Kidney epithelial cell (primary cell): ENCODE results near the gene SLC25A30. TPM values are rescaled to one million over a fixed set of nuclear protein-coding genes. Genes with fewer than 3 reads are reported as not detected.

Source experiments
- DNase-seq: peaks from one replicate; pipeline ENCODE4 v3.0.0-alpha.2; 2010; ENCODE audit warnings: low read depth
- H3K27me3 ChIP-seq: 2 replicates; pipeline ENCODE4 v1.6.0; 2011; ENCODE audit warnings: low read length; ENCODE audit not compliant: control insufficient read depth, insufficient read depth
- H3K36me3 ChIP-seq: 2 replicates; pipeline ENCODE4 v1.5.1; 2011; ENCODE audit warnings: low read length; ENCODE audit not compliant: control insufficient read depth, insufficient read depth
- H3K4me3 ChIP-seq: 2 replicates; pipeline ENCODE4 v1.5.1; 2011; ENCODE audit warnings: low read depth, mild to moderate bottlenecking, control low read depth, low read length
- CTCF ChIP-seq: IDR thresholded peaks from 2 replicates; pipeline ENCODE4 v1.5.1; 2011; ENCODE audit warnings: mild to moderate bottlenecking, moderate library complexity, low read length, control low read depth, inconsistent platforms; ENCODE audit not compliant: insufficient read depth, poor library complexity, severe bottlenecking
- total RNA-seq: library from RNA; depleted of rRNA; stranded (reverse); fragments of >200 nt; gene quantifications from 2 replicates; pipeline ENCODE4 v1.2.3, GENCODE V29; 2015

The SLC25A30 gene
- total RNA-seq, 1 donor from 2014 or later, result 9.7 TPM

- Histone ChIP-seq H3K4me3 (no peak overlapping the region), H3K36me3 (no peaks in the 10 kb centered on the region), H3K27me3 (no peaks in the 10 kb centered on the region)
- TF ChIP-seq CTCF, result no peak
- no peak for DNase-seq
These were observed 36.0 kb upstream of the SLC25A30 start for GRCh38 chr13:45454204-45454603.

GRCh38 chr13:45451282-45451681, 33.1 kb upstream of the SLC25A30 start:
- DNase-seq, result no peak
- Histone ChIP-seq H3K4me3 (no peak overlapping the region), H3K27me3 (no peaks in the 10 kb centered on the region), H3K36me3 (no peaks in the 10 kb centered on the region)
- TF ChIP-seq CTCF, result no peak

- TF ChIP-seq CTCF, result no peak
- H3K4me3 ChIP-seq, result no peak overlapping the region
- no peaks in the 10 kb centered on the region for H3K36me3 ChIP-seq
- no peak for DNase-seq
- no peaks in the 10 kb centered on the region for H3K27me3 ChIP-seq
These were observed 30.9 kb upstream of the SLC25A30 start for GRCh38 chr13:45448965-45449559.

- Histone ChIP-seq H3K36me3 (no peaks in the 10 kb centered on the region), H3K4me3 (no peak overlapping the region), H3K27me3 (no peaks in the 10 kb centered on the region)
- no peak for TF ChIP-seq CTCF
- DNase-seq, result no peak
These were observed 29.0 kb upstream of the SLC25A30 start for GRCh38 chr13:45447050-45447661.

- Histone ChIP-seq H3K36me3 (no peaks in the 10 kb centered on the region), H3K4me3 (no peak overlapping the region), H3K27me3 (no peaks in the 10 kb centered on the region)
- TF ChIP-seq CTCF, result no peak
- no peak for DNase-seq
These were observed 28.0 kb upstream of the SLC25A30 start for GRCh38 chr13:45446181-45446580.

GRCh38 chr13:45445053-45445452, 26.9 kb upstream of the SLC25A30 start:
- H3K4me3 ChIP-seq, result no peak overlapping the region
- DNase-seq, result no peak
- no peaks in the 10 kb centered on the region for H3K27me3 ChIP-seq
- no peak for TF ChIP-seq CTCF
- H3K36me3 ChIP-seq, result no peaks in the 10 kb centered on the region
